ENCODE results near the gene SYT6.

The SYT6 gene

DNA sequence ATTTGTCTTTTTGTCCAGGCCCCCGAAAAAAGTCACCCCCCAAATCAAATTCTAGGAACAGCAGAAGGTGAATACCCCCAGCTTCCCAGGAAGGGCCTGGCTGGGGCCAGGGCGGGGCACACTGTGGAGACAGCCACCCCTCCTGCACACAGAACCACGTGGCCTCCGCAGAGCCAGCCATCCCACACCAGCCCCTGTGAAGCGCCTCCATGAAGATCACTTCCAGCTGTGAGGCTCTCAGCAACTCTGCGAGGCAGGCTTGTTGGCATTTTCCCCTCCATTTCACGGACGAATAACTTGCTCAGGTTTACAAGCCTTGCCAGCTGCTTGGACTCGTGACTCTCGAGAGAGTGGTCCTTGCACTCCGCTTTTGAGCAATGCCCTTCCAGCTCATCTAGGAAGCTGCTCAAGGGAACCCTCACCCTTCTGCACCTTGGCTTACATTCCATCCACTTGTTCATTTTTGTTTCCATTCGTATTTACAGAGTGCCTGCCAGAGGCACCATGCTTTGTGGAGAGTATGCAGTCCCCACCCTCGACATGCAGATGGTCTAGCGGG, 48.2 kb downstream of the SYT6 start:
- H3K4me3 Mint-ChIP-seq = no peak overlapping the region
- DNase-seq = no peak
- no peaks in the 10 kb centered on the region for H3K36me3 Mint-ChIP-seq (ENCODE audit: insufficient read depth)
- H3K27ac Mint-ChIP-seq = no peak overlapping the region
- H3K27me3 Mint-ChIP-seq = peaks cover 8 to 44% of the 10 kb centered on the region in 2 donors
- no peak for ATAC-seq (replicated peaks)
- H3K4me1 Mint-ChIP-seq (ENCODE audit: low read depth in 2 of 2) = peaks cover 7 to 10% of the 10 kb centered on the region in 2 donors
- no peaks in the 10 kb centered on the region for H3K9me3 Mint-ChIP-seq

DNA sequence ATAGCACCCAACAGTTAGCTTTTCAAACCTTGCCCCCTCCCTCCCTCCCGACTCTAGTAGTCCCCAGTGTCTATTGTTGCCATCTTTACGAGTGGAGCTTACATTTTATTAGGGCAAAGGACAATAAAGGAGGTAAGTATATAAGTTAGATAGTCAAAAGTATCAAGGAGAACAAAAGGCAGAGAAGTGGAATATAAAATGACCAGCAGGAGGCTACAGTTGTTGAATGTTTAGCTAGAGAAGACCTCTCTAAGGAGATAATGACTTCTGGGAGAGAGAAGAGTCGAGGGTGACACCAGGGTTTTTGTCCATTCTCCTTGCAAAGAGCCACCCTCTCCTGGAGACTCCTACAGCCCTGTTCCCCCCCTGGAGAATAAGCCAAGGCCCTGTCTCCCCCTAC, 48.7 kb downstream of the SYT6 start:
- H3K9me3 Mint-ChIP-seq = no peaks in the 10 kb centered on the region
- no peaks in the 10 kb centered on the region for H3K36me3 Mint-ChIP-seq (ENCODE audit: insufficient read depth)
- no peak overlapping the region for H3K27ac Mint-ChIP-seq
- no peak overlapping the region for H3K4me3 Mint-ChIP-seq
- peaks cover 8 to 44% of the 10 kb centered on the region in 2 donors for H3K27me3 Mint-ChIP-seq
- no peak for DNase-seq
- ATAC-seq (replicated peaks) = no peak
- H3K4me1 Mint-ChIP-seq (ENCODE audit: low read depth in 2 of 2) = peaks cover 7 to 10% of the 10 kb centered on the region in 2 donors

DNA sequence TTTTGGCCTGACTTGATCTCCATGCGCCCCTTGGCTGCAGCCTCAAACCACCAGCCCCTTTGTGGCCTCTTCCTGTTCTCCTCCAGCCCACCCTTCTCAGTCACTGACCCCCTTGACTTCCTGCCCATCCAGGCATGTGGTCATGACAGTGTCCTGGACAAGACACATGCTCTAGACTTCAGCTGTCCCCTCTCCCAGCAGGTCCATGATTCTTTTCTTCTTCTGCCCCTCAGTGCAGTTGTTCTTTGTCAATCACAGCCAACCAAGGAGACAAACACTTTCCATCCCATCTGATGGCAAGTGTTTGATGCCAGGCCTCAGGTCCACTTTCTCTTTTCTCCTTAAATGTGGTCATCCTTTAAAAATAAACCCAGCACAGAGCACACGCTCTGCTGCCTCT, 49.7 kb downstream of the SYT6 start:
- Mint-ChIP-seq H3K4me1 (ENCODE audit: low read depth in 2 of 2) (peaks cover 7 to 10% of the 10 kb centered on the region in 2 donors), H3K27ac (peak overlapping the region; percentile 41 to 44), H3K4me3 (no peak overlapping the region), H3K9me3 (no peaks in the 10 kb centered on the region), H3K27me3 (peaks cover 8 to 45% of the 10 kb centered on the region in 2 donors), H3K36me3 (ENCODE audit: insufficient read depth) (no peaks in the 10 kb centered on the region)
- DNase-seq (no peak), ATAC-seq (replicated peaks) (no peak)

DNA sequence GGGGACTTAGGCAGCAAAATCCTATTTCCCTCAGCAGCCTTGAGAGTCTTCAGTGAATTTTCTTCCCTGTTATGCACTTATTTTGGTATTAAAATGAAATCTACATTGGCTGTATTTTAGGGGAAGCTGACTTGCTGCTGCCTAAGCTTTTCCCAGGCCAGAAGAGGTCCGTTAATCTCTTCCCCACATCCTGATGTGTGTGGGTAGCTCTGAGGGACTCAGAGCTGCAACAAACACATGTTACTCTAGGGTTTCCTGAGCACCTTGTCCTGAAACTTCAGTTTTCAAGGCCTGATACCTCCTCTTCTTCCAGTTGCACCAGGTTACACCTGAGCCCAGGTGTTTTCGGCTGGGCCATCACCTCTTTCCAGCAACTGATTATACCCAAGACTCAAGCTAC, 51.5 kb downstream of the SYT6 start:
- no peak overlapping the region for H3K27ac Mint-ChIP-seq
- ATAC-seq (replicated peaks) = no peak
- no peaks in the 10 kb centered on the region for H3K36me3 Mint-ChIP-seq (ENCODE audit: insufficient read depth)
- DNase-seq = no peak
- no peak overlapping the region for H3K4me3 Mint-ChIP-seq
- peaks cover 7 to 10% of the 10 kb centered on the region in 2 donors for H3K4me1 Mint-ChIP-seq (ENCODE audit: low read depth in 2 of 2)
- H3K27me3 Mint-ChIP-seq = peaks cover 16 to 51% of the 10 kb centered on the region in 2 donors
- no peaks in the 10 kb centered on the region for H3K9me3 Mint-ChIP-seq

DNA sequence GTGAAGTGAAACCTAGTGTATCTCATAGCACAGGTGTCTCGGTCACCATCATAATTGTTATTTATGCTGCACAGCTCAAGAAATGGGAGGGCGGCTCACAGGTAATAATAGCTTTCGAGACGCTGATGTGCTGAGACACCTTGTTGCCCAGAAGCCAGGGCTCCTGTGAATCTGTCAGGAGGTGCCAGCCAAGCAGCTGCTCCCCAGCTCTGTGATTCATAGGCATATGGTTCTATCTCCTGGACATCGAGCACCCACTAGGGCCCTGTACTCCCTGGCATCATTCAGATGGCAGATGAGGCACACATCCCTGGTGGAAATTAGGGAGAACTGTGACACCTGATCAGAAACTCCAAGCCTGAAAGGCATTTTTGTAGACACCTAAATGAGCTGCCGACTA, 53.5 kb downstream of the SYT6 start:
- DNase-seq = no peak

DNA sequence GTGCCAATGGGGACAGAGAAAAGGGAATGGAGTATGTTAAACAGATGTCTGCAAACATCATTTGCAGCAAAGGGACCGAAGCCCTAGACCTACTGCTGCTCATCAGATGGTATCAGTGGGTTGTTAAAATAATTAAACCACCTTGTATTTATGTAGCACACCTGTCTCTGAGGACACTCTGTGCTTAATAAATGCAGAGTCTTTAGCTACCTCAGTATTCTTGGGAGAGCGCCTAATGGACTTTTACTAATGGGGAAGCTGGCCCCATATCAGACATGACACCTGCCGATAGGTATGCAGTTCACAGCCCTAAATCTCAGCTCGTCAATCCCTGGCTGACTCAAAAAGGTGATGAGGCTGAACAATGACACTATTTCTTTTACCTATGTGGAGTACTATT, 54.4 kb downstream of the SYT6 start:
- no peak for DNase-seq
- Mint-ChIP-seq H3K27me3 (peaks cover 16 to 45% of the 10 kb centered on the region in 2 donors), H3K9me3 (no peaks in the 10 kb centered on the region), H3K4me3 (no peak overlapping the region), H3K27ac (no peak overlapping the region), H3K4me1 (ENCODE audit: low read depth in 2 of 2) (peaks cover 5 to 12% of the 10 kb centered on the region in 2 donors), H3K36me3 (ENCODE audit: insufficient read depth) (no peaks in the 10 kb centered on the region)
- ATAC-seq (replicated peaks) = no peak

More for the DNA sequence above, 53.5 kb downstream of the SYT6 start:
- no peak for ATAC-seq (replicated peaks)
- no peaks in the 10 kb centered on the region for H3K36me3 Mint-ChIP-seq (ENCODE audit: insufficient read depth)
- no peak overlapping the region for H3K4me3 Mint-ChIP-seq
- H3K4me1 Mint-ChIP-seq (ENCODE audit: low read depth in 2 of 2) = peaks cover 7 to 8% of the 10 kb centered on the region in 2 donors
- H3K9me3 Mint-ChIP-seq = no peaks in the 10 kb centered on the region
- H3K27ac Mint-ChIP-seq = no peak overlapping the region
- peaks cover 16 to 40% of the 10 kb centered on the region in 2 donors for H3K27me3 Mint-ChIP-seq

DNA sequence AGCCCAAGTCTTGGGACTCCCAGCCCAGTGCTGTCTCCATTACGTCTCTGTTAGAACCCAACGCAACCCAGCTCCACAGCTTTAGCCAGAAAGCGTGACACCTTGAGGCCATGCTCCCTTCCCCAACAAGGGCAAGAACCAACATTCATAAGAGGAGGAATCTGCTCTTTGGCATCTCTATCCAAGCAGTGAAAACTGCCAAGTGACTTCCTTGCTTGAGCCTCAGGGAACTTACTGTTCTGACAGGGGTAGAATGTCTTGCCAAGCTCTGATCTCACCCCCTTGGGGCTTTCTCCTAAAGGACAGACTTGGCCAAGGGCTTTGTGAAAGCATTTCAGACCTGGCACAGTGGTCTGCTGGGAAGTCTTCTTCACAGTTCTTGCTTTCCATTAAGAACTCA, 56.6 kb downstream of the SYT6 start:
- Mint-ChIP-seq H3K4me3 (no peak overlapping the region), H3K4me1 (ENCODE audit: low read depth in 2 of 2) (peaks cover 2 to 13% of the 10 kb centered on the region in 2 donors), H3K9me3 (no peaks in the 10 kb centered on the region), H3K27me3 (peaks cover 16 to 34% of the 10 kb centered on the region in 2 donors), H3K27ac (no peak overlapping the region), H3K36me3 (ENCODE audit: insufficient read depth) (no peaks in the 10 kb centered on the region)
- ATAC-seq (replicated peaks) = no peak
- DNase-seq = no peak

DNA sequence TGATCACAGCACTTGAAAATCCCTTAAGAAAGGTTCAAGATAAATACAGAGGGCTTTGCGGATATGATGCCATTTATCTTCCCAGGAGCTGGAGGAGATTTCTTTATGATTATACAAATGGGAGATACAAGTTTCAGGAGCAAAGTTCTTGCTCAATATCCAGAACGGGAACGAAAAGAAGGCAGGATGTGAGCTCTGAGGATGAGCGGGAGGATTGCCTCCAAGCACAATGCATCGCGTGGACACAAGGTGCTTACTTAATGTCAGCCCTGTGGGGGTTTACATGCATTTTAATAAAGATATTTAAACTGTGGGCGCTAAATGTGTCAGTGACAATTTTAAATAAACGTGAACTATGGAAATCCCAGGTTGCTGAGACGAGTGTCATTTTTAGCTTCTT, 59.0 kb downstream of the SYT6 start:
- H3K9me3 Mint-ChIP-seq = no peaks in the 10 kb centered on the region
- ATAC-seq (replicated peaks) = no peak
- no peak overlapping the region for H3K4me3 Mint-ChIP-seq
- H3K36me3 Mint-ChIP-seq (ENCODE audit: insufficient read depth) = no peaks in the 10 kb centered on the region
- peaks cover 2 to 13% of the 10 kb centered on the region in 2 donors for H3K4me1 Mint-ChIP-seq (ENCODE audit: low read depth in 2 of 2)
- no peak overlapping the region for H3K27ac Mint-ChIP-seq
- DNase-seq = no peak
- peaks cover 16 to 41% of the 10 kb centered on the region in 2 donors for H3K27me3 Mint-ChIP-seq

DNA sequence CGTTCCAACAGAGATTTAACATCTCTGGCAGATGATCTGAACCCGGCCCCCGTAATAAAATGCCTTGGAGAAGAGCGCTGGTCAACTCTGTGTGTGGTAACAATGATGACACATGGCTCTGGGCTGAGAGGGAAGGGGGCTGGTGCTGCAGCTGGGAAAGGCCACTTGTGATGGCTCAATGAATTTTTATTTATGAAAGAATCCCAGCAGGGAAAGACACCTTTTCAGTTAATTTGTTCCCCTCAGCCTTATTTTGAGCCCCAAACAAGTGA, 59.4 kb downstream of the SYT6 start:
- H3K27ac Mint-ChIP-seq = no peak overlapping the region

DNA sequence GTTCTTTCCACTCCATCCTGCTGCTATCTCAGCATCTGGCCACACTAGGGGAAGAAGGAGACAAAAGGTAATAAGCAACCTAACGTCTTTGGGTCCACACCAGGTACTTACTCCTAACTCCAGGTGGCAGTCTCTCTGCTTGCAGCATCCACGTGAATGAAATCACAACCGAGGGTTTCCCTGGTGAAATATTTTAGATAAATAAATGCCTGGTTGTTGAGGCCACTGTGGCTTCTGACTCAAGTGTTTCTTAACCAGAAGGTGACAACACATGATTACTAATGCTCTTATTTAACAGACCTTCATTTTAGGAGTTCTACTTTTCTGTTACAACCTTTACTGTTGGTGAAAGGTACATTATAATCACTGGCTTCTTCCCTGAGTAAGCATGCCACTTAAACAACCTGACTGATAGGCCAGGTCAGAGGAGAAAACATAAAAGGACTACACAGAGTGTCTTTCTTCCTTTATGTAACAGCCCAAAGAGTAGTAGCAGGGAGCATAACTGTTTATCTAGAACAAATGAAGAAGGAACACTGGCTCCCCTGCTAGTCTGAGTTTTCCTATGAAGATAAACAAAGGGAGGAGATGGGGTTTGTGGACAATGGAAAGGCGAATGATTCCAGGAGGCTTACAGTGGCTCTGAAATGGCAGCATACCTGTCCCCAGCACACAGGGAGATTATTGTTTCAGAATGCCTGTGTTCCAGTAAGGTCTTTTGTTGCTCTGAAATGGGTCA, 59.9 kb downstream of the SYT6 start:
- Mint-ChIP-seq H3K27me3 (peaks cover 24 to 47% of the 10 kb centered on the region in 2 donors), H3K4me1 (ENCODE audit: low read depth in 2 of 2) (peaks cover 8 to 13% of the 10 kb centered on the region in 2 donors), H3K36me3 (ENCODE audit: insufficient read depth) (no peaks in the 10 kb centered on the region), H3K27ac (peak overlapping the region in 1 of 2 donors; percentile 20), H3K9me3 (no peaks in the 10 kb centered on the region), H3K4me3 (no peak overlapping the region)
- ATAC-seq (replicated peaks) (peak; percentile 16), DNase-seq (no peak)

More for the DNA sequence above, 59.4 kb downstream of the SYT6 start:
- H3K4me3 Mint-ChIP-seq = no peak overlapping the region
- no peaks in the 10 kb centered on the region for H3K9me3 Mint-ChIP-seq
- peaks cover 19 to 45% of the 10 kb centered on the region in 2 donors for H3K27me3 Mint-ChIP-seq
- DNase-seq (no peak), ATAC-seq (replicated peaks) (no peak)
- H3K4me1 Mint-ChIP-seq (ENCODE audit: low read depth in 2 of 2) = peaks cover 4 to 13% of the 10 kb centered on the region in 2 donors
- H3K36me3 Mint-ChIP-seq (ENCODE audit: insufficient read depth) = no peaks in the 10 kb centered on the region

DNA sequence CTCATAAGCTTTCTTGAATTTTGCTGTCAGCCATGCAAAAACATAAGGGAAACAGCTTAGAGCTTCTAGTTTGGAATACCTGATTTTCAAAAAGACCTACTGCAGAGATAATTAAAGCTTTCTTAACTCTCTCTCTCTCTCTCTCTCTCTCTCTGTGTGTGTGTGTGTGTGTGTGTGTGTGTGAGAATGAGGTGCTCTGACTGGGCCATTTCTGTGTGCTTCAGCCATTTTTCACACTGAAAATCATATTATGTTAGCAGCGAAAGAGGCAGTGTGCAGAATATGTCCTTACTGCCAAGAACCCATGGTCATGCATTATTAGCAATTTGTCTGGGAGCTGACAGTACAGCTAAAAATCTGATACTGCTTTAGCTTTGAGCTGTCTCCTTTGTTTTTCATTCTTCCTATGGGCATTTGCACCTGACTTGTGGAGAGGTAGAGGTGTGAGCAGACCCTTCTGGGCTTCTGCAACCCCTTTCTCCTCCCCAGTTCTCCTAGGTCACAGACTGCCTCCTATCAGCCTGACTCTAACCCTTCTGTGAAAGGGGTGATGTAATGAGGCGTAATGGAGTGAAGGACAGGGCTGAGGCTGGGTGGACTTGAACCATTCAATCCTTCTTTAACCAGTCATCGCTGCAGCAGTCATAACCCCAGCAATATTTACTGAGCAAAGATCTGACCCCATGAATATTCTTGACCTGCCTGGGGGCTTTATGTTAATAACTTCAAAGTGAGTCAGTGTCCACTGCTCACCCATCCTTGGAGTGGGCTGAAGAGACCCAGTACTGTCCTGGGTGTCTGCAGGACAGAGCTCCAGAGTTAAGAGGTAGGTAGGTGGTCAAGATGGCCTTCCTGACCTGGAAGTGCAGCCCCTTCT, 61.2 kb downstream of the SYT6 start:
- Mint-ChIP-seq H3K27me3 (peaks cover 16 to 55% of the 10 kb centered on the region in 2 donors), H3K9me3 (no peaks in the 10 kb centered on the region), H3K27ac (no peak overlapping the region), H3K36me3 (ENCODE audit: insufficient read depth) (no peaks in the 10 kb centered on the region), H3K4me3 (no peak overlapping the region), H3K4me1 (ENCODE audit: low read depth in 2 of 2) (peaks cover 8 to 13% of the 10 kb centered on the region in 2 donors)
- DNase-seq = no peak
- no peak for ATAC-seq (replicated peaks)

DNA sequence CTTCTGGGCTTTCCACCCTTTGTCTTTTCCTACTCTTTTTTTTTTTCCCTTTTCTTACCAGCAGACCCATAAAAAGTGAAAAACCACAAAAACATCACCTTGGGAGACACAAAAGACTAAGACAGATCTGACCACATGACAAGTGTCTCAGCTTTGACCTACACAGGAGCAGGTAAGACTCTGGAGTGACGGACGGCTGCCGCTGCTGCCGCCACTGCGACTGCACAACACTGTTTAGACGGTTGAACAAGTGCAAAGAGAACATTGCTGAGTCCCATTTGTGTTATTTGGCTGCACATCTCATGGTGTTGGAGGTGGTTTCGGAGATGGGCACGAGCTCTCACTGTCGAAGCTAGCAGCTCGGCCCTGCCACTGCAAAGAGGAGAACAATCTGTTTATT, 62.0 kb downstream of the SYT6 start:
- Mint-ChIP-seq H3K27ac (peak overlapping the region in 1 of 2 donors; percentile 33), H3K4me3 (no peak overlapping the region), H3K36me3 (ENCODE audit: insufficient read depth) (no peaks in the 10 kb centered on the region), H3K27me3 (peaks cover 16 to 53% of the 10 kb centered on the region in 2 donors), H3K9me3 (no peaks in the 10 kb centered on the region), H3K4me1 (ENCODE audit: low read depth in 2 of 2) (peaks cover 8 to 13% of the 10 kb centered on the region in 2 donors)
- DNase-seq (no peak), ATAC-seq (replicated peaks) (no peak)

DNA sequence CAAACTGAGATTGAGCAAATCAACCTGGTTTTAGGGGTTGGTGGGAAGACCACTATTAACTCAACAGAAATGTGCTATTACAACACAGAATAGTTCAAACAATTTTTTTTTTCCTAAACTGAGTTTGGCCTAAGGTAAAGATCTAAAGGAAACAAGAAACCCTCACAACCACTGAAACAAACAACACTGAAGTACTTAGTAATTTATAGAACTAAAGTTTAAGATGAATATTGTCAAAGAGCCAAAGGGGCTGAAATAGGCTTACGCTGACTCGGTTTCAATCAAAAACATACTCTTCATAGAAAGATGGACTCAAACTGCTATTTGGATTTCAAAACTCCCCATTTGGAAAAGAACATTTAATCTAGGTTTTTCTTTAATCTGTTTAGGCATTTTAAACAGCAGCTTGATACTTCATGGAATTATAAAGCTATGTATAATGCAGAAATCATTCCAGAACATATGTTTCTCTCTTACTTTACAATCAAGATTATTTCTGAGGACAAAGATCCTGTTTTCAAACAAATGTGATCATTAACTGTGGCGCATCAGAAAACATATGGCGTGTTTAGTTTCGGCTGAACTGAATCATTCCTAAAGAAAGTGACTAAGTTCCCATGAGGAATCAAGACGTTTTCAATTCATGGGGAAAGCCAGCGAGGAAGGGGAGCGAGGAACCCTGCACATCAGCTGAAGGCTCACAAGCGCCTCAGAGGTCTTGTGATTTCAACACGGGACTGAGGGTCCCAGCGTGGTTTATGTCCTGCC, 62.7 kb downstream of the SYT6 start:
- H3K36me3 Mint-ChIP-seq (ENCODE audit: insufficient read depth) = no peaks in the 10 kb centered on the region
- no peak for DNase-seq
- ATAC-seq (replicated peaks) = no peak
- H3K4me3 Mint-ChIP-seq = no peak overlapping the region
- peaks cover 8 to 13% of the 10 kb centered on the region in 2 donors for H3K4me1 Mint-ChIP-seq (ENCODE audit: low read depth in 2 of 2)
- peaks cover 16 to 48% of the 10 kb centered on the region in 2 donors for H3K27me3 Mint-ChIP-seq
- no peak overlapping the region for H3K27ac Mint-ChIP-seq
- no peaks in the 10 kb centered on the region for H3K9me3 Mint-ChIP-seq

Data from effector memory CD8-positive, alpha-beta T cell (primary cell).